Stimulated activated CD8-positive, alpha-beta memory T cell treated with anti-CD3 and anti-CD28 coated beads, Interleukin-7, amount 100 ng/mL, for 48 hours (primary cell): Measurements from ENCODE around the gene TAOK1.
"Not testable (repeated sequence)": the region's sequence is repeated elsewhere in the genome, so short reads cannot be mapped to it uniquely, and the experiment has no call there.

Experiments used
- DNase-seq, 2 donors: peaks; one replicate each; pipeline ENCODE4 v3.0.0-alpha.2; 2020; ENCODE audit warnings: low read depth in 1 of 2; ENCODE audit errors: extremely low read depth in 1 of 2

The TAOK1 gene

GRCh38 chr17:29443041-29443739 lies 53.0 kb downstream of the TAOK1 start:
- DNase-seq = no peak

DNA sequence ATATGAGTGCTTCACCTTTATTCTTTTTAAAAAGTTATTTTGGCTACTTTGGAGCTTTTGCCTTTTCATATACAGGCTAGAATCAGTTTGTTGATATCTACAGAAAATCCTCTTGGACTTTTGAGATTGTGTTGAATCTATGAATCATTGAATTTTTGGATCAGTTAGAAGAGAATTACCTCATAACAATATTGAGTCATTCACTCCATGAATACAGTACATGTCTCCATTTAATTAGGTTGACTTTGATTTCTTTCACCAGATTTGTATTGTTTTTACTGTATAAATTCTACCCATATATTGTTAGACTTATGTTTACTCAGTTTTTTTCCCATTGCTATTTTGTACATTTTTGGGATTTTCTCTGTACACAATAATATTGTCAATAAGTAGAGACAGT lies 54.4 kb downstream of the TAOK1 start:
- DNase-seq = no peak

- no peak for DNase-seq
These were observed 55.7 kb downstream of the TAOK1 start for GRCh38 chr17:29445844-29446243.

- no peak for DNase-seq
These were observed 59.9 kb downstream of the TAOK1 start for GRCh38 chr17:29449865-29450671.

DNA sequence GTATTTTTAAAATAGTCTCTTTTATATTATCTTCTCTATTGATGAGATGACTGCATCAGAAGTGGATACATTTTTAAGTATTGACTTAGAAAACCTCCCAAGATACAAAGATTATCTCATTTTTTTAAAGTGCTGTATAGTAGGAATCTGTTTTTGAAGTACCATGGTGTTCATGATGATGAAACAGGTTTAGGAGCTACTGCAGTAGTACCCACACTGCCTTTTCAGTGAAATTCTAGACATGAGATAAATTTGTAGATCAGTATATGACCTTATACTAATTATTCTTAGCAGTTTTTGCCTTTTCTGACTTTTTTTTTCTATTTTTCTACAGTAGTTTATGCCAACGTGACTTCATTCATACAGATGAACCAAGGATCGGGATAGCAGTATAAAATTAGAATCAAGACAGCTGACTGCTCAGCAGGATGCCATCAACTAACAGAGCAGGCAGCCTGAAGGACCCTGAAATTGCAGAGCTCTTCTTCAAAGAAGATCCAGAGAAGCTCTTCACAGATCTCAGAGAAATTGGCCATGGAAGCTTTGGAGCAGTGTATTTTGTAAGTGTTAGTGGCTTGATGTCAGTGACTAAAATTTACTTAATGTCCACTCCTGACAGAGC lies 61.1 kb downstream of the TAOK1 start:
- DNase-seq = no peak

GRCh38 chr17:29458066-29458465 lies 67.9 kb downstream of the TAOK1 start:
- no peak for DNase-seq

DNA sequence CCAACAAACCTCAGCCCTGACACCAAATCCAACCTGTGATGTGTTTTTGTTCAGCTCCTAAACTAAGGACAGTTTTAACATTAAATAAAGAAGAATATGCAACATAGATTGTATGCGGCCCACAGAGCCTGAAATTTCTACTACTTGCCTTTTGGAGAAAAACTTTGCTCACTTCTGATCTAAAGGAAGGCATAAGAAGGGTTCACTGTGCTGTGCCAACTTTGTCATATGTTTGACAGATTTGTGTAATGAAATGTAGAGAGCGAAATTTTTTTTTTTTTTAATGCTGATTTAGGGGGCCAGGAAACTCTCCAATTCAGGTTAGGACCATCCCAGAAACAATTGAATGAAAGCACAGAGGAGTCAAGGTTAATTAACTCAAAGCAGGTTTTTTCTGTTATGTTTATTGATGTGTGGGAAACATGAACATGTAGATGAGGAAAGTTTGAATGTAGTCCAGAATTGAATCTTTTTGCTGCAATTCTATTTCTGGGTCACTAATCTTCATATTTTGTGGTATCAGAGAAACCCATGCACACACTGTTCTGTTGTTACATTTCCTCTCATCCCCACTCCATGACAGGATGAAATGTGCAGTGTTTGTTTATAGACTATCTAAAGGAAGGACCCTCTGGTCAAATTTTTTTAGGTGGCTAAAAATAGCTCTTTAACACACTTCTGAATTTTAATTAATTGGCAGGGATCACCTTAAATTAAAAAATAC lies 71.5 kb downstream of the TAOK1 start:
- DNase-seq = no peak

- DNase-seq = no peak
These were observed 79.1 kb downstream of the TAOK1 start for GRCh38 chr17:29469276-29469675.

DNA sequence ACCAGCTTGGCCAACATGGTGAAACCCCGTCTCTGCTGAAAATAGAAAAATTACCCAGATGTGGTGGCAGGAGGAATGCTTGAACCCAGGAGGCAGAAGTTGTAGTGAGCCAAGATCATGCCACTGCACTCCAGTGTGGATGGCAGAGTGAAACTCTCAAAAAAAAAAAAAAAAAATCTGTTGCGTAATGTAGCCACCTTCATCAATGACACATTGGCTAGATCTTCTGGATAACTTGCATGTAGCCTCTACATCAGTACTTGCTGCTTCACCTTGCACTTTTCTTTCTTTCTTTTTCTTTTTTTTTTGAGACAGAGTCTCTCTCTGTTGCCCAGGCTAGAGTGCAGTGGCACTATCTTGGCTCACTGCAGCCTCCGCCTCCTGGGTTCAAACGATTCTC lies 83.3 kb downstream of the TAOK1 start:
- not testable (repeated sequence) for DNase-seq

DNA sequence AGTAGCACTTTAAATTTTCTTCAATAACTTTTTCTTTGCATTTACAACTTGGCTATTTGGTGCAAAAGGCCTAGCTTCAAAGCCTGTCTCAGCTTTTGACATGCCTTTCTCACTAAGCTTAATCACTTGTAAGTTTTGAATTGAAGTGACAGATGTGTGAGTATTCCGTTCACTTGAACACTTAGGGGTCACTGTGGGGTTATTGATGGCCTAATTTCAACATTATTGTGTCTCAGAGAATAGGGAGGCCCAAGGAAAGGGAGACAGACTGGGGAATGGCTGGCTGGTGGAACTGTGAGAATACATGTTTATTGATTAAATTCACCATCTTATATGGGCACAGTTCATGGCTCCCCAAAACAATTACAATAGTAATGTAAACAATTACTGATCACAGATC lies 84.1 kb downstream of the TAOK1 start:
- no peak for DNase-seq

- DNase-seq = no peak
These were observed 85.7 kb downstream of the TAOK1 start for GRCh38 chr17:29475891-29476290.

- not testable (repeated sequence) for DNase-seq
These were observed 90.2 kb downstream of the TAOK1 start for GRCh38 chr17:29480249-29480928.

- DNase-seq = no peak
These were observed 93.3 kb downstream of the TAOK1 start for GRCh38 chr17:29483503-29483902.

DNA sequence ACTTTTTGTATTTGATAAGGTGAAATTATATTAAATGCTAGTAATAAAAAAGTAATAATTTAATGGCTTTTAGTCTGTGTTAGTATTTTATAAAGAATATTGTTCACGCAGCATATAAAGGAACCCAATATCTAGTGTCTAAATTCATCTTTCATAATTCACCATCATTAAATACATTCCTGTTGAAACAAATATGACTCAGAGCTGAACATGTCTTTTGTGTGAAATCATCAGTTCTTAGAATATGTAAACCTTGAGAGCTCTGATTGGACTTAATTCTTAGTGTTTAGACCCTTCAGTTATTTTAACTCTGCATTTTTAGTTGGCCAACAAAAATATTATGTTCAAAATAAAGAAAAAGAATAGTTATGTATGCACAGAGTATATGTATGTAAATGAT lies 104.8 kb downstream of the TAOK1 start:
- no peak for DNase-seq

- DNase-seq = no peak
These were observed 114.5 kb downstream of the TAOK1 start for GRCh38 chr17:29504711-29505110.

DNA sequence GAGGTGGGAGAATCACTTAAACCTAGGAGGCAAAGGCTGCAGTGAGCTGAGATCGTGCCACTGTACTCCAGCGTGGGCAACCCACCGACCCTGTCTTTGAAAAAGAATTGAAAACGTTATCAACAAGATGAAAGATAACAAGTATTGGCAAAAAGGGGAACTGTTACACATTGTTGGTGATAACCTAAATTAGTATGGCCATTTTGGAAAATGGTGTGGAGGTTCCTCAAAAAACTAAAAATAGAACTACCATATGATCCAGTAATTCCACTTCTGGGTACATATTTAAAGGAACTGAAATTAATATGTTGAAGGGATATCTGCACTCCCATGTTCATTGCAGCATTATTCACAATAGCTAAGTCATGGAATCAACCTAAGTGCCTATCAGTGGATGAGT lies 115.7 kb downstream of the TAOK1 start:
- no peak for DNase-seq

- no peak for DNase-seq
These were observed 120.8 kb downstream of the TAOK1 start for GRCh38 chr17:29510953-29511352.

- DNase-seq = no peak
These were observed 124.6 kb downstream of the TAOK1 start for GRCh38 chr17:29514792-29515191.

DNA sequence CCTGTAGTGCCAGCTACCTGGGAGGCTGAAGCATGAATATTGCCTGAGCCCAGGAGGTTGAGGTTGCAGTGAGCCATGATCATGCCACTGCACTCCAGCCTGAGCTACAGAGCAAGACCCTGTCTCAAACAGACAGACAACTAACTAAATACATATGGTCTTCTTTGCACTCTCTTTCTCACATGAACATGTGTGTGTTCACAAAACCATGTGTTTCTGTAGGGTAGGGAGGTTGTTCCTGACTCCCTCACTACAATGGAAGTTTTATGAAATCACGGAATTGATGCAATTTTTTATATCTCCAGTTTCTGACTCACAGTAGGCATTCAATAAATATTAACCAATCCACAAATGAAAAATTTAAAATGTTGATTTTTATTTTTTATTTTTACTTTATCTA lies 128.2 kb downstream of the TAOK1 start:
- no peak for DNase-seq

- no peak for DNase-seq
These were observed 134.5 kb downstream of the TAOK1 start for GRCh38 chr17:29524692-29525091.

- DNase-seq = no peak
These were observed 136.2 kb downstream of the TAOK1 start for GRCh38 chr17:29526322-29526721.
